Fibroblast of the aortic adventitia (primary cell): ENCODE measurements around the gene ZNF891. TPM values are rescaled to one million over a fixed set of nuclear protein-coding genes. Genes with fewer than 3 reads are reported as not detected.

Source experiments
- DNase-seq: peaks from one replicate; pipeline ENCODE4 v3.0.0-alpha.2; 2010; ENCODE audit warnings: low read depth
- H3K4me3 ChIP-seq: 2 replicates; pipeline ENCODE4 v1.5.1; 2011; ENCODE audit warnings: low read depth, mild to moderate bottlenecking, control low read depth, low read length, moderate library complexity
- total RNA-seq: library from RNA; depleted of rRNA; stranded (reverse); fragments of >200 nt; gene quantifications from 2 replicates; pipeline ENCODE4 v1.2.3, GENCODE V29; 2012; ENCODE audit warnings: low replicate concordance
- TF ChIP-seq, protein P1 (sequence below): IDR thresholded peaks from 2 replicates; pipeline ENCODE4 v1.5.1; 2011; ENCODE audit warnings: mild to moderate bottlenecking, low read length, control low read depth, inconsistent platforms; ENCODE audit not compliant: insufficient read depth

Gene ZNF891
- total RNA-seq, 1 donor: 1.9 TPM

DNA sequence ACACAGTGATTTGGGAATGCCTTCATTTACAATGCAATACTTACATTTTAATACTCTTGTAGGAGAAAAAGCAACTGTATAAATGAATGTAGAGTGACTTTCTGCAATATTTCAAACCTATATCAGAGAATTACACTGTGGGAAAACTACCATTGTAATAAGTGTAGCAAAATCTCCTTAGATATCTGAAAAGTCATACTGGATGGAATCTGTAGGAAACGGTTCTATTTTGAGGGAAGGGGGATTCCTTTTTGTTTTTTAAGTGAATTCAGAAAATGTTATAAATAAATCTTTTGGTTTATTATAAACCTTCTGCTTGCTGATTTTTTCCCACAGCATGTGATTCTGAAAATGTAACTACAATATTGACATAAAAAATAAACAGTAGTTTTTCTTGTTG is 23.0 kb downstream of the ZNF891 start:
- H3K4me3 ChIP-seq: no peak overlapping the region
- no peak for DNase-seq

DNA sequence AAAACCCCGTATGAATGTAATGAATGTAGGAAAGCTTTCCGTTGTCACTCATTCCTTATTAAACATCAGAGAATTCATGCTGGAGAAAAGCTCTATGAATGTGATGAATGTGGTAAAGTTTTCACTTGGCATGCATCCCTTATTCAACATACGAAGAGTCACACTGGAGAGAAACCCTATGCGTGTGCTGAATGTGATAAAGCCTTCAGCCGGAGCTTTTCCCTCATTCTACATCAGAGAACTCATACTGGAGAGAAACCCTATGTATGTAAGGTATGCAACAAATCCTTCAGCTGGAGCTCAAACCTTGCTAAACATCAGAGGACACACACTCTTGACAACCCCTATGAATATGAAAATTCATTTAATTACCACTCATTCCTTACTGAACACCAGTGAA is 23.8 kb downstream of the ZNF891 start:
- TF ChIP-seq, protein P1, sequence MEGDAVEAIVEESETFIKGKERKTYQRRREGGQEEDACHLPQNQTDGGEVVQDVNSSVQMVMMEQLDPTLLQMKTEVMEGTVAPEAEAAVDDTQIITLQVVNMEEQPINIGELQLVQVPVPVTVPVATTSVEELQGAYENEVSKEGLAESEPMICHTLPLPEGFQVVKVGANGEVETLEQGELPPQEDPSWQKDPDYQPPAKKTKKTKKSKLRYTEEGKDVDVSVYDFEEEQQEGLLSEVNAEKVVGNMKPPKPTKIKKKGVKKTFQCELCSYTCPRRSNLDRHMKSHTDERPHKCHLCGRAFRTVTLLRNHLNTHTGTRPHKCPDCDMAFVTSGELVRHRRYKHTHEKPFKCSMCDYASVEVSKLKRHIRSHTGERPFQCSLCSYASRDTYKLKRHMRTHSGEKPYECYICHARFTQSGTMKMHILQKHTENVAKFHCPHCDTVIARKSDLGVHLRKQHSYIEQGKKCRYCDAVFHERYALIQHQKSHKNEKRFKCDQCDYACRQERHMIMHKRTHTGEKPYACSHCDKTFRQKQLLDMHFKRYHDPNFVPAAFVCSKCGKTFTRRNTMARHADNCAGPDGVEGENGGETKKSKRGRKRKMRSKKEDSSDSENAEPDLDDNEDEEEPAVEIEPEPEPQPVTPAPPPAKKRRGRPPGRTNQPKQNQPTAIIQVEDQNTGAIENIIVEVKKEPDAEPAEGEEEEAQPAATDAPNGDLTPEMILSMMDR: no peak
- H3K4me3 ChIP-seq: no peak overlapping the region
- peak; percentile 9 for DNase-seq

More for the DNA sequence above, 23.0 kb downstream of the ZNF891 start:
- TF ChIP-seq, protein P1: no peak

DNA sequence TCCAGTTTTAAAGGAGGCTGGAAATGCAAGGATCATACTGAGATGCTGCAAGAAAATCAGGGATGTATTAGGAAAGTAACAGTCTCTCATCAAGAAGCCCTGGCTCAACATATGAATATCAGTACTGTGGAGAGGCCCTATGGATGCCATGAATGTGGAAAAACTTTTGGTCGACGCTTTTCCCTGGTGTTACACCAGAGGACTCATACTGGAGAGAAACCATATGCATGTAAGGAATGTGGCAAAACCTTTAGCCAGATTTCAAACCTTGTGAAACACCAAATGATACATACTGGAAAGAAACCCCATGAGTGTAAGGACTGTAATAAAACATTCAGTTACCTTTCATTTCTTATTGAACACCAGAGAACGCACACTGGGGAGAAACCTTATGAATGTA is 24.5 kb downstream of the ZNF891 start:
- peak; percentile 5 for DNase-seq
- TF ChIP-seq, protein P1: no peak
- no peak overlapping the region for H3K4me3 ChIP-seq

- no peak overlapping the region for H3K4me3 ChIP-seq
- TF ChIP-seq, protein P1: no peak
Observed at GRCh38 chr12:133083345-133083744, 46.7 kb downstream of the ZNF891 start.

GRCh38 chr12:133081159-133081780 is 48.8 kb downstream of the ZNF891 start:
- no peak for DNase-seq
- H3K4me3 ChIP-seq: peak overlapping the region; percentile 88
- TF ChIP-seq, protein P1: no peak

More at GRCh38 chr12:133083345-133083744, 46.7 kb downstream of the ZNF891 start:
- DNase-seq: no peak

GRCh38 chr12:133080368-133081158 is 49.5 kb downstream of the ZNF891 start, which contains the start of gene ZNF140:
TSS of gene ZNF140 (plus strand) at chr12:133080923. CDS start at chr12:133081321, 398 bp downstream.
- peak within 1 kb of the TSS; percentile 88 for H3K4me3 ChIP-seq
- TF ChIP-seq, protein P1: peak; percentile 39
- DNase-seq: peak; percentile 97
